ENCODE results near the gene PLPPR5.

- TF ChIP-seq ZNF549 (tag by site-specific recombination; IDR thresholded peaks at IDR 0.05) (no peak), CTCF (tag by site-specific recombination; IDR thresholded peaks at IDR 0.05) (no peak), GLIS2 (tag by site-specific recombination; IDR thresholded peaks at IDR 0.05) (no peak), YY1 (tag by site-specific recombination; IDR thresholded peaks at IDR 0.05) (no peak), PRDM2 (tag by site-specific recombination; IDR thresholded peaks at IDR 0.05; ENCODE audit: borderline replicate concordance) (no peak), ZNF302 (tag by site-specific recombination; IDR thresholded peaks at IDR 0.05; ENCODE audit: low read depth) (no peak), ZNF350 (tag by site-specific recombination; IDR thresholded peaks at IDR 0.05) (no peak), PBX3 (CRISPR knock-in tag; IDR thresholded peaks at IDR 0.05) (no peak), KLF17 (tag by site-specific recombination; IDR thresholded peaks at IDR 0.05) (no peak), ZNF114 (tag by site-specific recombination; IDR thresholded peaks at IDR 0.05) (no peak)
Measured at GRCh38 chr1:98919652-98920051, 85.0 kb downstream of the PLPPR5 start.

Data from HEK293 (cell line).